Stimulated activated CD4-positive, alpha-beta T cell treated with anti-CD3 and anti-CD28 coated beads, Interleukin-12 subunit alpha, Interleukin-12 subunit beta, amount 100 ng/mL, for 4 hours (primary cell): Measurements from ENCODE around the gene IGSF1.
A peak's percentile ranks its signal among the peaks of the same experiment; 100 is the strongest.
"Not testable (repeated sequence)": the region's sequence is repeated elsewhere in the genome, so short reads cannot be mapped to it uniquely, and the experiment has no call there.

Experiments used
- DNase-seq: peaks from one replicate; pipeline ENCODE4 v3.0.0-alpha.2; 2020

Gene IGSF1

DNA sequence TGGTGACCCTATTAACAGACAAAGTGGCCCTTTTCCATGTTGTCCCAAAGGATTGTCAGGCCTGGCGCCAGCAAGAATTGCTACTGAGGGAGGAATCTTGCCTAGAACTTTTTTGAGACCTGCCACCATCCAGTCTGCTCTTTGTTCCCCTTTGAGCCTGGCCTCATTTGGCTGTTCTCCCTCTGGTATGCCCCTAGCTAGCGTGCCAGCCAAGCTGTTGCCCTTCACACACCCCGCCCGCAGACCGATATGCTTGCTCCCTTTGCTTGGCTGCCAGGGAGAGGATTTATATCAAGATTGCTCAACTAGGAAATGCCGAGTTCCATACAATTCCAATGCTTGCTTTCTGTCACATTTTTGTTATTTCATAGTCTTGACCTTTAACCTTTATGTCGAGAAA lies 24.4 kb downstream of the IGSF1 start:
- DNase-seq: no peak

DNA sequence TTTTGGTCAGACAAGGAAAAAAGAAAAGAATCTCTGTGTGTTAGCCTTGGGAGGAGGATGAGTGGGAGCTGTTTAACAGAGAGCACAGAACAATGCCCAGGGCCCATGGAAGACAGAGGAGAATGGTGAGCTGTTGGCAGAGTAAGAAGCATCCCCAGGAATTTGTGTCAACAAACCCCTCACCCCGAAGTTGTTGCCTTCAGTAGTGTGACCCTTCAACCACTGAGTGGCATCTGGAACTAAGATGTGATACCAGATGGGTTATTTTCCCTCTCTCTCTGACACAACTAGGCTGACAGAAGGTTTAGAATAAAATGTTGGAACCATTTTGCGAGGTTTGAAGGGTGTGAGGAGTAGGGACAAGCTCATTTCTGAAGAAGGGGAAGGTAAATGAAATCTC lies 25.1 kb downstream of the IGSF1 start:
- no peak for DNase-seq

DNA sequence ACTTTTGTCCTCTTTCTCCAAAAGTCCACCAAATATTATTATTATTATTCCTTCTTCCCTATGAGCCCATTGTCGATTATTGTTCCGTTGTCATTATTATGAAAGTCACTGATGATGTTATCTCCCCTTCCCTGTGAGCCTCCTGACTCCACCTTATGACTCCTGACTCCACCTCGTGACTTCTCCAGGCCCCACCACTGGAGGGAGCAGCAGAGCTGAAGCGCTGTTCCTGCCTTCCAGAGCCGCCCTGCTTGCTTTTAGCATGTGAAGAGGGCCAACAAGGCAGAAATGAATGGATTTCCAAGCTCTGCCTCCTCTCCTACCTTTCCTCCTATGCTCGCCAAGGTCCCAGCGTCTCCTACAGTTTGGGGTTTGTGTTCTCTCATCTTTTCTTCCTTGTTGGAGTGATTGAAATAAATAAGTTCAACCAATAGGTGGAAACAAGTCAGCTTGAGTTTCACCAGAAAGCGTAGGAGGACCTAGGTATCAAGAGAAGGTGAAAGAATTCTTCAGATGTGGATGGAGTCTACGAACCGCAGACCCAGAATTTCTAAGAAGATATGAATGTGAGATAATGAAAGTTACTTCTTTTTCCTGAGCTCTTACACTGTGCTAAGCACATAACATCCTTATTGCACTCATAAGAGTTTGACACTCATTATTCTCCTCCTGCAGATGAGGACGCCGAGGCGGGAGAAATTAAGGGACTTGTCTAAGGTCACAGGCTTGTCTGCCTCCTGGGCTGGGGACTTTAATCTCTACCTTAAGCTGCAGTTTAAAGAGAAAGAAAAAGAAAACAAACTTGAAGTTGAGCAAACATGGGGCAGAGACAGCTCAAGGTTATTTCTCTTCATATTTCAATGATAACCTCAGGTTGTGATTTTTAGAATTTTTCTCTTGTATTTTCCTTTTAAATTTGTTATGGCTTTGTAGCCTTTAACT lies 26.1 kb downstream of the IGSF1 start:
- peak; percentile 1 for DNase-seq

DNA sequence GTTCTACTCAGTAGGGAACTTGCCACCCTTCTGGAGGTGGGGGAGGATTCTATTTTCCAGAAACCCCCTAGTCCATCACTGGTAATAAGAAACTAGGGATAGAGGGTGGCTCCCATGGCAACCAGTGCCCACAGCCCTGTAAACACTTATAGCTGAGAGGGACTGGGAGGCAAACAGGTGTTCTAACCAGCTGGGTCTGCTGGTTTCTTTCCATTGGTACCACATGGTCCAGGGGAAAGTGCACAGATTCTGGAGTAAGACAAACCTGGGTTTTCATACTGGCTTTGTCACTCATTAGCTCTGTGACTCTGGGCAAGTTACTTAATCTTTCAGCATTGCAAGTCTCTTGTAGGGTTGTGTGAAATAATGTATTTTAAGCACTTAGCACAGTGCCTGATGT lies 26.9 kb downstream of the IGSF1 start:
- DNase-seq: no peak

DNA sequence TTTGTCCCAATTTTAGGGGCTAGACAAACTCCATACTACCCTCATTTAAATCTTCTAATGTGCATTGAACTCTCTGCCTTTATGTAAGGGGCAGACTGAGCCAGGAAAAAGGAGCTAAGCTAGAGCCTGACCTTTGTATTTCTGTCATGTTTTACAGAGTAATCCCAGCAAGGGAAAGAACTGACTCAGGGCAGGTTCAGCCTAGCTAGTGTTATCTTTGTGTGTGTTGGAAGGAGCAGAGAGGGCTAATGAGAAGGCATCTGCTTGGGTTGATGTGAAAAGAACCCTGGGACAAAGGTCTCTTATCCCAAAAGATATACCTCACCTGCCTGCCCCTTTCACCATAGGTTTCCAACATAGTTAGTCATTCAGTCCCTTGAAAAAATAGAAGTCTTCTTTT lies 31.7 kb downstream of the IGSF1 start:
- no peak for DNase-seq

DNA sequence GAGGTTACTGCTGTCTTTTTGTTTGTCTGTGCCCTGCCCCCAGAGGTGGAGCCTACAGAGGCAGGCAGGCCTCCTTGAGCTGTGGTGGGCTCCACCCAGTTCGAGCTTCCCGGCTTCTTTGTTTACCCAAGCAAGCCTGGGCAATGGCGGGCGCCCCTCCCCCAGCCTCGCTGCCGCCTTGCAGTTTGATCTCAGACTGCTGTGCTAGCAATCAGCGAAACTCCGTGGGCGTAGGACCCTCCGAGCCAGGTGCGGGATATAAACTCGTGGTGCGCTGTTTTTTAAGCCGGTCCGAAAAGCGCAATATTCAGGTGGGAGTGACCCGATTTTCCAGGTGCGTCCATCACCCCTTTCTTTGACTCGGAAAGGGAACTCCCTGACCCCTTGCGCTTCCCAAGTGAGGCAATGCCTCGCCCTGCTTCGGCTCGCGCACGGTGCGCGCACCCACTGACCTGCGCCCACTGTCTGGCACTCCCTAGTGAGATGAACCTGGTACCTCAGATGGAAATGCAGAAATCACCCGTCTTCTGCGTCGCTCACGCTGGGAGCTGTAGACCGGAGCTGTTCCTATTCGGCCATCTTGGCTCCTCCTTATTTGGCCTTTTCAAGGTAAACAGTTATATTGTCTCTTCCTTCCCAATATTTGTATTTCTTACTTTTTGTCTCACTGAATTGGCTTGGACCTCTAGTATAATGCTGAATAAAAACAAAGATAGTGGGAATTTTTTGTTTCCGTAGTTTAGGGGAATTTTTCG lies 37.9 kb downstream of the IGSF1 start:
- DNase-seq: not testable (repeated sequence)

DNA sequence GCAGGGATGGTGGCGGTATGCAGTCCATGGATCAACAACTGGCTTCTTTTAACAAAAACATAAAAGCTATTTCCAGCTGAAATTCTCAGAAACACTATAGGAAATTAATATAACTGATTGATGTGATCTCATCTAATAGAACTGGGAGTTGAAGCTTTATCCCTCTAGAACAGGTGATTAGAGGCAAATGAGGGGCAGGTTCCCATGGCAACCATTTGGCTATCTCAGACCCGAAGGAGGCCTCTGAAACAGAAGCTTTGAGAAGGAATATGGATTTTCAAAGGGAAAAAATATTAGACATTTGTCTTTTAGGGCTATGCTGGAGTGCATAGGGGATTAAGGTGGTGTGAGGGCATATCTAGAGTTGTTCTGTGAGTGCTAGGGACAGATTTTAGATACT lies 50.0 kb downstream of the IGSF1 start:
- no peak for DNase-seq

DNA sequence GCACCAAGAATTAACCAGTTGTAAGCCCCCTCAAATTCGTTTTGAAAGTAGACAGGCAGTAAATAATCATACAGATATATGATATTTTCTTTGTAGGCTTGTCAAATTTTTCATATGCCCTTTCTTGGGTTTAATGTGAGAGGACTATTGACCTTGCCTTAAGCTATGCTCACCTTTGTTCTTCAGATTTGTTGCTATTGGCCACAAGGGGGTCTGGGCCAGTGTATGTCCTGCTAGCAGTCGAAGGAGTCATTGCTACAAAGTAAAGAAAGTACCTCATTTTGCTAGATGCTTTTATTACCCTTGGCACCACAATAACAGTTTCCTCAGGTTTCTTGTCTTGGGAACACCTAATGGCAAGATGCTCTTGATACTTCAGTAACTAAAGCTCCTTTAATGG lies 51.7 kb downstream of the IGSF1 start:
- DNase-seq: no peak

DNA sequence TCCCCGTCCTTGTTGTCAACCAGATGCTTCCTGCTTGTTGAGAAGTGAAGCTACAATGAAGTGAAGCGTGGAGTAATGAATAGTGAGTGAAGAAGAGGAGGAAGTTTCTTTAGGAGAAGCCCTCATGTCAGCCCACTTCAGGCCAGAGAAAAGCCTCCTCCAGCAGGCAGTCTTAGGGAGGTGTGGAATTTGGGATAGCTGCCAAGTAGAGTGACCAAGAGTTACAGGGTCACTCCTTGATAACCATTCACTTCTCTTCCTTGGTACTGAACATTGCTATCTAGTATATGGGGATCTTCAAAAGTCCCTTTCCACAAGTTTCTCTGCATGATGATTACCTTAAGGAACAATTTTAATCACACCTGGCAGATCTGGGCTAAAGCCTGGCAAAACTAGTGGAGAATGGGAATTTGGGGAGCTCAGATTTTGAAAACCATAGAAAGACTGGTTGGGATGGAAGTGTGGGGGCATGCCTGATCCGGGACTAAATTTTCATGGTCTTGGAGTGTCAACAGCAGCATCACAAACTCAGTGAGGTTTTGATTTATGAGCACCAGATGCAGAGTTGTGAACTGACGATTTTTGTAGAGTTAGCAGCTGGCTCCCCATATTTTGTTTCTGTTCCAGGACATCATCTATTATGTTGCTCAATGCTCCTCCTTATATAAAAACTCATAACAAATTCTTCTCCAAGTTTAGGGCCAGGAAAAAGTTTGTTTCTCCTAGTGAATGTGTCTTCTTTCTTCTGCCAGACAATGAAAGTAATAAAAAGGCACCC lies 53.1 kb downstream of the IGSF1 start:
- DNase-seq: no peak

DNA sequence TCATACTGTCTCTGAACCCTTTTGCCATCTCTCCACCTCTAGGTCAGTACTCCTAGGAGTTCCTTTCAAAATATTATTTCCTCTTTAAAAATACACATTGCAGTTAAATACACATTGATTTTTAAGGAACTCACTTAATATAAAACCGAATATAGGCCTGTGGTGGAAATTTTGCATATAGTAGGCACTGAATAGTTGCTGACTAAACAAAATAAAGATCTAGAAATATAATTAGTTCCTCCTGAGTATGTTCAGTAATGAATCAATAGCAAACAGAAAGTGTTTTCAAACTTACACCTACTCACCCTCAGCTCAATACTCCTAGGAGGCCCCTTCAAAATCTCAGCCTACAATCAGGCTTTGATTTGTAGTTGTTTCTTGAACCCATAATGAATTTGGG lies 61.5 kb downstream of the IGSF1 start:
- no peak for DNase-seq

DNA sequence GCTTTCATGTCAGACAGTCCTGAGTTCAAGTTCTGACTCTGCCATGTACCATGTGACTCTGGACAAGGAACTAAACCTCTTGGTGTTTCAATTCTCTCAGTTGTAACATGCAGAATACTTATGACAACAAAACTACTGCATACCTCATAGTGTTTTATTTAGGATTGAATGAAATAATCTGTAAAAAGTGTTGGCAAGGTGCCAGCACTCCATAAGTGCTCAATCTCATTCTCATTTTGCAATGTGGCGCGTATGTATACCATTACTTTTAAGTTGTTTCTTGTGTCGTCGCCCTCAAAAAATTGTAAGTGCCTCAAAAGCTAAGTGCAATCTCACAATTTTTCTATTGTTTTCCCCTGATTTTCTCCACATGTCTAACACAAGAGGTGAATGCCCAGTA lies 62.5 kb downstream of the IGSF1 start:
- DNase-seq: no peak

DNA sequence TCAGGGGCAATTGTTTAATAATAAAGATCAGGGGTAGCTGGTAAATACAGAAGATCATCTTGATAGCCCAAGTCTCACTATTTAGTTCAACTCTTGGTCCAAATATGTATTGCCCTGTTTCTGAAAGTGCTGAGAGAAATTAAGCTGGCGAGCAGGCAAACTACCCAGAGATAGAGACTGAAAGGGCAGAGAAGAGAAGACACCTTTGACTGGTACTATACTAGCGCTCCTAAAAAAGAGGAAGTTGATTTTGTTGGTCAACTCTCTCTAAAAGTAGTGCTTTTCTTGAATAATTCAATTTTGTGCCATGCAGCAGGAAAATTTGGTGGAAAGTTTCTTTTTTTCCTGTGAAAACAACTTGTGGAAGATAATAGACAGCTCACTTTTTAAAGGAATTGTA lies 64.0 kb downstream of the IGSF1 start:
- DNase-seq: no peak
